ENCODE measurements around the gene BPIFB1.

BPIFB1 gene

GRCh38 chr20:33322456-33322855, 39.4 kb downstream of the BPIFB1 start:
- ChIA-PET POLR2A (no interaction called here), CTCF (no interaction called here)
- no peaks in the 10 kb centered on the region for H3K36me3 ChIP-seq (ENCODE audit: control insufficient read depth in 2 of 2, insufficient read depth in 1 of 2, low read length in 2 of 2)
- no peaks in the 10 kb centered on the region for H3K9me3 ChIP-seq (ENCODE audit: control insufficient read depth, insufficient read depth, low read depth, low read length)
- TF ChIP-seq KLF7 (tag by site-specific recombination; IDR thresholded peaks at IDR 0.05; ENCODE audit: borderline replicate concordance) (no peak), ZFHX2 (tag by site-specific recombination; conservative IDR thresholded peaks at IDR 0.05) (no peak), ZNF274 (IDR thresholded peaks at IDR 0.05; ENCODE audit: low read length) (no peak), ZNF274 (tag by site-specific recombination; IDR thresholded peaks at IDR 0.05; ENCODE audit: borderline replicate concordance) (no peak), HOXA7 (CRISPR knock-in tag; IDR thresholded peaks at IDR 0.05; ENCODE audit: borderline replicate concordance) (no peak), SCRT1 (tag by site-specific recombination; IDR thresholded peaks at IDR 0.05; ENCODE audit: borderline replicate concordance) (no peak), ZNF580 (tag by site-specific recombination; IDR thresholded peaks at IDR 0.05) (no peak), ZNF707 (tag by site-specific recombination; IDR thresholded peaks at IDR 0.05) (no peak), ZNF76 (tag by site-specific recombination; IDR thresholded peaks at IDR 0.05; ENCODE audit: borderline replicate concordance, low read depth) (no peak)
- H3K4me1 ChIP-seq (ENCODE audit: control insufficient read depth, insufficient read depth, low read length): no peaks in the 10 kb centered on the region
- H3K4me3 ChIP-seq (ENCODE audit: low read depth, low read length): no peak overlapping the region
- no peak overlapping the region for H3K27ac ChIP-seq (ENCODE audit: extremely low read depth, low read depth, low read length)

DNA sequence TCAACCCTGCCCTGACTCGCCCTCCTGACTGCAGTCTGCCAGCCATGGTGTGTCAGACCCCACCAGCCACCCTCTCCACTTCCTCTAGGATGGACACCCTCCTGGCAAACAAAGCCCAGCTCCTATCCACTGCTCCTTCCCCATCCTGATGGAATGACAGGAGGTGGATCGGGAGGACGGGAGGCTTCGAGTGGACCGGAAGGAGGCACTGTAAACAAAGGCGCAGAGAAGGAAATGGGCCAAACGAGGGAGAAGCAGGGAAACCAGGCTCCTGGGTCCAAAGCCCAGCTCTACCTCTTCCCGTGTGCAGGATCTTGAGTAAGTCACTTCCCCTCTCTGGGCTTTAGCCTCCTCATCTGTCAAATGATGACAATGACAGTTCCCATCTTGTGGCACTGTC, 40.2 kb downstream of the BPIFB1 start:
- no peak overlapping the region for H3K4me3 ChIP-seq (ENCODE audit: low read depth, low read length)
- no peaks in the 10 kb centered on the region for H3K9me3 ChIP-seq (ENCODE audit: control insufficient read depth, insufficient read depth, low read depth, low read length)
- H3K36me3 ChIP-seq (ENCODE audit: control insufficient read depth in 2 of 2, insufficient read depth in 1 of 2, low read length in 2 of 2): no peaks in the 10 kb centered on the region
- H3K27ac ChIP-seq (ENCODE audit: extremely low read depth, low read depth, low read length): no peak overlapping the region
- POLR2A ChIA-PET: no interaction called here
- no peaks in the 10 kb centered on the region for H3K4me1 ChIP-seq (ENCODE audit: control insufficient read depth, insufficient read depth, low read length)
- CTCF ChIA-PET: no interaction called here
- no peak for TF ChIP-seq SP2 (tag by site-specific recombination; IDR thresholded peaks at IDR 0.05)
- no peak for TF ChIP-seq ZNF37A (tag by site-specific recombination; IDR thresholded peaks at IDR 0.05)
- no peak for TF ChIP-seq SCRT2 (tag by site-specific recombination; IDR thresholded peaks at IDR 0.05)
- TF ChIP-seq ZNF76 (tag by site-specific recombination; IDR thresholded peaks at IDR 0.05; ENCODE audit: borderline replicate concordance, low read depth): no peak
- TF ChIP-seq ZNF707 (tag by site-specific recombination; IDR thresholded peaks at IDR 0.05): no peak

DNA sequence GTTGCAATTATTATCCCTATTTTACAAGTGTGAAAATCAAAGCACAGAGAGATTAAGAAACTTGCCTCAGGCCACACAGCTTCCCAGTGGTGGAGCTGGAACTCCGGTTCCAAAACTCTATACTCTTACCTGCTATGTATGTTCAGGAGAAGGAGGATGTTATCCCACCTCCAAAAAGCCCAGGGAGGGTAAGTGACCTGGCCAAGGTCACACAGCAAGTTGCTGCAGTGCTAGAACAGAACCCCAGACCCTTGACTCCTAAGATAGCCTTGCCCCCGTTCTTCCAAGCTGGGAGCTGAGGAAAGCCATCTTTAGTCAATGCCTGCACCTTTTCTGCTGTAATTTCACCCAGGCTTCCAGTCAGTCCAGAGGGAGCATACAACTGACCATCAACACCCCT, 42.3 kb downstream of the BPIFB1 start:
- Histone ChIP-seq H3K4me3 (ENCODE audit: low read depth, low read length) (no peak overlapping the region), H3K27ac (ENCODE audit: extremely low read depth, low read depth, low read length) (no peak overlapping the region), H3K36me3 (ENCODE audit: control insufficient read depth in 2 of 2, insufficient read depth in 1 of 2, low read length in 2 of 2) (no peaks in the 10 kb centered on the region), H3K9me3 (ENCODE audit: control insufficient read depth, insufficient read depth, low read depth, low read length) (no peaks in the 10 kb centered on the region), H3K4me1 (ENCODE audit: control insufficient read depth, insufficient read depth, low read length) (no peaks in the 10 kb centered on the region)
- ChIA-PET POLR2A (no interaction called here), CTCF (no interaction called here)
- TF ChIP-seq ZNF664 (tag by site-specific recombination; IDR thresholded peaks at IDR 0.05) (no peak), MZF1 (tag by site-specific recombination; IDR thresholded peaks at IDR 0.05; ENCODE audit: borderline replicate concordance) (no peak), HOXC10 (CRISPR knock-in tag; IDR thresholded peaks at IDR 0.05) (no peak), ZNF654 (tag by site-specific recombination; IDR thresholded peaks at IDR 0.05; ENCODE audit: low read depth) (no peak), ZNF132 (tag by site-specific recombination; IDR thresholded peaks at IDR 0.05; ENCODE audit: borderline replicate concordance) (no peak), SCRT1 (tag by site-specific recombination; IDR thresholded peaks at IDR 0.05; ENCODE audit: borderline replicate concordance) (no peak), MYNN (tag by site-specific recombination; IDR thresholded peaks at IDR 0.05; ENCODE audit: borderline replicate concordance) (no peak), ZNF610 (tag by site-specific recombination; IDR thresholded peaks at IDR 0.05; ENCODE audit: borderline replicate concordance) (no peak), ZSCAN23 (tag by site-specific recombination; IDR thresholded peaks at IDR 0.05) (no peak), ZNF114 (tag by site-specific recombination; IDR thresholded peaks at IDR 0.05) (no peak), ZNF266 (tag by site-specific recombination; IDR thresholded peaks at IDR 0.05; ENCODE audit: low read depth) (no peak), ZNF354C (tag by site-specific recombination; IDR thresholded peaks at IDR 0.05; ENCODE audit: borderline replicate concordance, low read depth) (no peak), HOXD13 (CRISPR knock-in tag; IDR thresholded peaks at IDR 0.05; ENCODE audit: borderline replicate concordance) (no peak), ZNF223 (tag by site-specific recombination; IDR thresholded peaks at IDR 0.05) (no peak), ZNF112 (tag by site-specific recombination; IDR thresholded peaks at IDR 0.05) (no peak), ZBTB11 (tag by site-specific recombination; conservative IDR thresholded peaks at IDR 0.05; ENCODE audit: low read depth) (no peak)
- TF ChIP-seq, protein P1, sequence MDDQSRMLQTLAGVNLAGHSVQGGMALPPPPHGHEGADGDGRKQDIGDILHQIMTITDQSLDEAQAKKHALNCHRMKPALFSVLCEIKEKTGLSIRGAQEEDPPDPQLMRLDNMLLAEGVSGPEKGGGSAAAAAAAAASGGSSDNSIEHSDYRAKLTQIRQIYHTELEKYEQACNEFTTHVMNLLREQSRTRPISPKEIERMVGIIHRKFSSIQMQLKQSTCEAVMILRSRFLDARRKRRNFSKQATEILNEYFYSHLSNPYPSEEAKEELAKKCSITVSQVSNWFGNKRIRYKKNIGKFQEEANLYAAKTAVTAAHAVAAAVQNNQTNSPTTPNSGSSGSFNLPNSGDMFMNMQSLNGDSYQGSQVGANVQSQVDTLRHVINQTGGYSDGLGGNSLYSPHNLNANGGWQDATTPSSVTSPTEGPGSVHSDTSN (CRISPR knock-in tag; IDR thresholded peaks at IDR 0.05): no peak
